ENCODE data around the gene RARRES1.

RARRES1 gene, protein sequence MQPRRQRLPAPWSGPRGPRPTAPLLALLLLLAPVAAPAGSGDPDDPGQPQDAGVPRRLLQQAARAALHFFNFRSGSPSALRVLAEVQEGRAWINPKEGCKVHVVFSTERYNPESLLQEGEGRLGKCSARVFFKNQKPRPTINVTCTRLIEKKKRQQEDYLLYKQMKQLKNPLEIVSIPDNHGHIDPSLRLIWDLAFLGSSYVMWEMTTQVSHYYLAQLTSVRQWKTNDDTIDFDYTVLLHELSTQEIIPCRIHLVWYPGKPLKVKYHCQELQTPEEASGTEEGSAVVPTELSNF

GRCh38 chr3:158731938-158732855 lies at the start of gene RARRES1:
TSS of gene RARRES1 (minus strand) at chr3:158732457. CDS start at chr3:158732415, 42 bp downstream.
- Histone ChIP-seq H3K4me1 (ENCODE audit: control insufficient read depth, insufficient read depth, low read length) (no peaks in the 10 kb centered on the region), H3K4me3 (ENCODE audit: low read depth, low read length) (peak within 1 kb of the TSS; percentile 11), H3K9me3 (ENCODE audit: control insufficient read depth, insufficient read depth, low read depth, low read length) (no peaks in the 10 kb centered on the region), H3K27ac (ENCODE audit: extremely low read depth, low read depth, low read length) (no peak within 1 kb of the TSS), H3K36me3 (ENCODE audit: control insufficient read depth in 2 of 2, insufficient read depth in 1 of 2, low read length in 2 of 2) (no peaks in the 10 kb centered on the region)
- no peak for TF ChIP-seq ZIC2 (tag by site-specific recombination; IDR thresholded peaks at IDR 0.05)
- no peak for TF ChIP-seq ZNF521 (tag by site-specific recombination; IDR thresholded peaks at IDR 0.05)
- TF ChIP-seq KLF17 (tag by site-specific recombination; IDR thresholded peaks at IDR 0.05) = no peak
- TF ChIP-seq MEIS1 (CRISPR knock-in tag; IDR thresholded peaks at IDR 0.05; ENCODE audit: borderline replicate concordance) = no peak
- ChIA-PET POLR2A (no interaction called here), CTCF (no interaction called here)

DNA sequence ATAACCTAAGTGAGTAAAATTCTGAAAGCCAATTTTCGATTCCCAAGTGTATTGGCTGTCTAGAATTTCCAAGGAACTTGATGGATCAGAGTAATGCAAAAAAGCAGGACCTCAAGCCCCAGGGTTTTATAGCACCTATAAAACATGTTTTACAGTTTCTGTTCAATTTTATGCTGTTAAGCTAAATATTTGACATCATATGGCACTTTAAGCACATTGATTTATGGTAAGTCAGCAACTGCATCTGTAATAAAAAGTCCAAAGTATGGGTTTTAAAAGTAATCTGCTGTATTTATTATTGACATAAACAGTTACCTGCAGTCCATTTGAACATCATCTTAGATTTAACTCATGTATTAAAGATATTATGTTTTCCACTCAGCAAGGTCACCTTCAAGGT lies 49.6 kb upstream of the RARRES1 start:
- no peaks in the 10 kb centered on the region for H3K9me3 ChIP-seq (ENCODE audit: control insufficient read depth, insufficient read depth, low read depth, low read length)
- no peak overlapping the region for H3K27ac ChIP-seq (ENCODE audit: extremely low read depth, low read depth, low read length)
- CTCF ChIA-PET = no interaction called here
- H3K36me3 ChIP-seq (ENCODE audit: control insufficient read depth in 2 of 2, insufficient read depth in 1 of 2, low read length in 2 of 2) = no peaks in the 10 kb centered on the region
- POLR2A ChIA-PET = no interaction called here
- H3K4me1 ChIP-seq (ENCODE audit: control insufficient read depth, insufficient read depth, low read length) = no peaks in the 10 kb centered on the region
- H3K4me3 ChIP-seq (ENCODE audit: low read depth, low read length) = no peak overlapping the region
- 0 out of 2 replicates have a peak, but pooled peaks have one; percentile 16 for TF ChIP-seq PRDM4 (tag by site-specific recombination; IDR thresholded peaks at IDR 0.05)
- TF ChIP-seq HOXD13 (CRISPR knock-in tag; IDR thresholded peaks at IDR 0.05; ENCODE audit: borderline replicate concordance) = peak; percentile 17; the same call in 1 of the 2 replicates
- TF ChIP-seq RBAK (tag by site-specific recombination; IDR thresholded peaks at IDR 0.05) = no peak
- TF ChIP-seq ZNF654 (tag by site-specific recombination; IDR thresholded peaks at IDR 0.05; ENCODE audit: low read depth) = 0 out of 2 replicates have a peak, but pooled peaks have one; percentile 1
- no peak for TF ChIP-seq ZNF76 (tag by site-specific recombination; IDR thresholded peaks at IDR 0.05; ENCODE audit: borderline replicate concordance, low read depth)
- TF ChIP-seq ZNF324 (tag by site-specific recombination; IDR thresholded peaks at IDR 0.05) = no peak
- TF ChIP-seq PRDM1 (tag by site-specific recombination; IDR thresholded peaks at IDR 0.05) = no peak
- TF ChIP-seq ZNF549 (tag by site-specific recombination; IDR thresholded peaks at IDR 0.05) = no peak
- TF ChIP-seq ZNF670 (tag by site-specific recombination; IDR thresholded peaks at IDR 0.05; ENCODE audit: low read depth) = no peak
- TF ChIP-seq ZNF558 (tag by site-specific recombination; IDR thresholded peaks at IDR 0.05) = no peak
- no peak for TF ChIP-seq ZBTB7A (tag by site-specific recombination; IDR thresholded peaks at IDR 0.05; ENCODE audit: low read depth)
- 0 out of 2 replicates have a peak, but pooled peaks have one; percentile 54 for TF ChIP-seq ZNF580 (tag by site-specific recombination; IDR thresholded peaks at IDR 0.05)
- TF ChIP-seq, protein P1, sequence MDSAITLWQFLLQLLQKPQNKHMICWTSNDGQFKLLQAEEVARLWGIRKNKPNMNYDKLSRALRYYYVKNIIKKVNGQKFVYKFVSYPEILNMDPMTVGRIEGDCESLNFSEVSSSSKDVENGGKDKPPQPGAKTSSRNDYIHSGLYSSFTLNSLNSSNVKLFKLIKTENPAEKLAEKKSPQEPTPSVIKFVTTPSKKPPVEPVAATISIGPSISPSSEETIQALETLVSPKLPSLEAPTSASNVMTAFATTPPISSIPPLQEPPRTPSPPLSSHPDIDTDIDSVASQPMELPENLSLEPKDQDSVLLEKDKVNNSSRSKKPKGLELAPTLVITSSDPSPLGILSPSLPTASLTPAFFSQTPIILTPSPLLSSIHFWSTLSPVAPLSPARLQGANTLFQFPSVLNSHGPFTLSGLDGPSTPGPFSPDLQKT (IDR thresholded peaks at IDR 0.05; ENCODE audit: borderline replicate concordance, low read depth, low read length) = no peak
- TF ChIP-seq BCL6B (tag by site-specific recombination; IDR thresholded peaks at IDR 0.05) = no peak
- TF ChIP-seq PRDM6 (tag by site-specific recombination; IDR thresholded peaks at IDR 0.05) = peak; percentile 92
- TF ChIP-seq ZBTB17 (tag by site-specific recombination; IDR thresholded peaks at IDR 0.05) = no peak
- no peak for TF ChIP-seq ZNF596 (tag by site-specific recombination; IDR thresholded peaks at IDR 0.05)
- TF ChIP-seq ATF2 (tag by site-specific recombination; IDR thresholded peaks at IDR 0.05; ENCODE audit: low read depth) = peak; percentile 17; the same call in 1 of the 2 replicates
